ENCODE measurements around the gene KRTDAP. TPM values are rescaled to one million over a fixed set of nuclear protein-coding genes. Genes with fewer than 3 reads are reported as not detected.
A peak's percentile ranks its signal among the peaks of the same experiment; 100 is the strongest.
"Not testable (repeated sequence)": the region's sequence is repeated elsewhere in the genome, so short reads cannot be mapped to it uniquely, and the experiment has no call there.

KRTDAP gene
- total RNA-seq, 4 donors from 2014 or later = not detected

GRCh38 chr19:35474104-35474503 lies 16.2 kb downstream of the KRTDAP start:
- in situ Hi-C loops (cut with MboI; ENCODE audit: low pct_ligation_motif_present in 1 of 4, low pct_unique_long_range_greater_than_20kb in 1 of 4, low sequenced_read_pairs in 3 of 4) = loop anchor here in 1 of 4 donors (25.0 kb wide), 1 partner anchor 112 kb away; the partner anchor contains the start of genes FFAR3 and GPR42

GRCh38 chr19:35471946-35472345 lies 18.3 kb downstream of the KRTDAP start:
- Histone ChIP-seq H3K4me3 (no peak overlapping the region), H3K27me3 (no peaks in the 10 kb centered on the region), H3K36me3 (no peaks in the 10 kb centered on the region), H3K4me1 (no peaks in the 10 kb centered on the region), H3K9me3 (no peaks in the 10 kb centered on the region), H3K27ac (no peak overlapping the region)
- intact Hi-C loops (cut with DNase I; ENCODE audit: low total_unique reads) (no loop called here), in situ Hi-C loops (cut with MboI; ENCODE audit: low pct_ligation_motif_present in 1 of 4, low pct_unique_long_range_greater_than_20kb in 1 of 4, low sequenced_read_pairs in 3 of 4) (loop anchor here in 1 of 4 donors (25.0 kb wide), 1 partner anchor 110 kb away; the partner anchor contains the start of genes FFAR3 and GPR42)
- WGBS, 2 donors (ENCODE audit: low coverage in 1 of 2) = 86 to 94% methylated on average over 5 to 8 of the region's 8 CpGs
- no peak for DNase-seq
- TF ChIP-seq POLR2A (IDR thresholded peaks at IDR 0.05) = no peak
- no peak for TF ChIP-seq POLR2AphosphoS5 (IDR thresholded peaks at IDR 0.05)
- TF ChIP-seq EP300 (IDR thresholded peaks at IDR 0.05; ENCODE audit: low read depth) = no peak
- no peak for TF ChIP-seq CTCF (IDR thresholded peaks at IDR 0.05)

More at GRCh38 chr19:35474104-35474503, 16.2 kb downstream of the KRTDAP start:
- Histone ChIP-seq H3K27me3 (no peaks in the 10 kb centered on the region), H3K27ac (no peak overlapping the region), H3K4me3 (no peak overlapping the region), H3K4me1 (no peaks in the 10 kb centered on the region), H3K36me3 (no peaks in the 10 kb centered on the region), H3K9me3 (no peaks in the 10 kb centered on the region)
- DNase-seq = no peak
- intact Hi-C loops (cut with DNase I; ENCODE audit: low total_unique reads) = no loop called here
- WGBS, 2 donors (ENCODE audit: low coverage in 1 of 2) = 95 to 97% methylated on average over 6 to 14 of the region's 14 CpGs
- no peak for TF ChIP-seq CTCF (IDR thresholded peaks at IDR 0.05)
- TF ChIP-seq POLR2A (IDR thresholded peaks at IDR 0.05) = no peak

GRCh38 chr19:35471075-35471474 lies 19.2 kb downstream of the KRTDAP start:
- H3K27me3 ChIP-seq; intact Hi-C loops (cut with DNase I; ENCODE audit: low total_unique reads); H3K27ac ChIP-seq; H3K4me3 ChIP-seq; H3K9me3 ChIP-seq; DNase-seq; H3K36me3 ChIP-seq; H3K4me1 ChIP-seq: not testable (repeated sequence)
- in situ Hi-C loops (cut with MboI; ENCODE audit: low pct_ligation_motif_present in 1 of 4, low pct_unique_long_range_greater_than_20kb in 1 of 4, low sequenced_read_pairs in 3 of 4) = loop anchor here in 1 of 4 donors (25.0 kb wide), 1 partner anchor 109 kb away; the partner anchor contains the start of genes FFAR3 and GPR42
- WGBS, 2 donors (ENCODE audit: low coverage in 1 of 2) = 67 to 99% methylated on average over 1 to 4 of the region's 4 CpGs

GRCh38 chr19:35470128-35470527 lies 20.1 kb downstream of the KRTDAP start:
- H3K27me3 ChIP-seq = no peaks in the 10 kb centered on the region
- H3K4me1 ChIP-seq = no peaks in the 10 kb centered on the region
- in situ Hi-C loops (cut with MboI; ENCODE audit: low pct_ligation_motif_present in 1 of 4, low pct_unique_long_range_greater_than_20kb in 1 of 4, low sequenced_read_pairs in 3 of 4) = loop anchor here in 1 of 4 donors (25.0 kb wide), 1 partner anchor 108 kb away; the partner anchor contains the start of genes FFAR3 and GPR42
- WGBS, 2 donors (ENCODE audit: low coverage in 1 of 2) = 80 to 81% methylated on average over 5 to 7 of the region's 7 CpGs
- DNase-seq = no peak
- H3K36me3 ChIP-seq = no peaks in the 10 kb centered on the region
- no peak overlapping the region for H3K27ac ChIP-seq
- H3K9me3 ChIP-seq = no peaks in the 10 kb centered on the region
- TF ChIP-seq POLR2AphosphoS5 (IDR thresholded peaks at IDR 0.05) = no peak
- no peak for TF ChIP-seq POLR2A (IDR thresholded peaks at IDR 0.05)
- TF ChIP-seq EP300 (IDR thresholded peaks at IDR 0.05; ENCODE audit: low read depth) = no peak
- no peak for TF ChIP-seq CTCF (IDR thresholded peaks at IDR 0.05)
- H3K4me3 ChIP-seq = no peak overlapping the region
- intact Hi-C loops (cut with DNase I; ENCODE audit: low total_unique reads) = no loop called here

- intact Hi-C loops (cut with DNase I; ENCODE audit: low total_unique reads) = no loop called here
- Histone ChIP-seq H3K4me3 (no peak overlapping the region), H3K27ac (no peak overlapping the region), H3K9me3 (no peaks in the 10 kb centered on the region), H3K27me3 (no peaks in the 10 kb centered on the region), H3K36me3 (no peaks in the 10 kb centered on the region), H3K4me1 (no peaks in the 10 kb centered on the region)
- 6% methylated on average over 2 of the region's 2 CpGs; no CpG with 5 or more reads in 1 of the 2 donors for WGBS, 2 donors (ENCODE audit: low coverage in 1 of 2)
- in situ Hi-C loops (cut with MboI; ENCODE audit: low pct_ligation_motif_present in 1 of 4, low pct_unique_long_range_greater_than_20kb in 1 of 4, low sequenced_read_pairs in 3 of 4) = loop anchor here in 2 of 4 donors (10.0 to 25.0 kb wide), 2 partner anchors 106 to 114 kb away; partner anchors contain the start of genes FFAR3 (in 2 of the 2) and GPR42 (in 1 of the 2)
- no peak for TF ChIP-seq POLR2A (IDR thresholded peaks at IDR 0.05)
- TF ChIP-seq CTCF (IDR thresholded peaks at IDR 0.05) = peak; percentile 51 to 81 (median 68)
- DNase-seq = peak; percentile 71
These were observed 21.6 kb downstream of the KRTDAP start for GRCh38 chr19:35468637-35469036.

Measured in transverse colon (tissue), 4 donors.